ENCODE results near the gene RARA.
"Not testable (repeated sequence)": the region's sequence is repeated elsewhere in the genome, so short reads cannot be mapped to it uniquely, and the experiment has no call there.

RARA gene

DNA sequence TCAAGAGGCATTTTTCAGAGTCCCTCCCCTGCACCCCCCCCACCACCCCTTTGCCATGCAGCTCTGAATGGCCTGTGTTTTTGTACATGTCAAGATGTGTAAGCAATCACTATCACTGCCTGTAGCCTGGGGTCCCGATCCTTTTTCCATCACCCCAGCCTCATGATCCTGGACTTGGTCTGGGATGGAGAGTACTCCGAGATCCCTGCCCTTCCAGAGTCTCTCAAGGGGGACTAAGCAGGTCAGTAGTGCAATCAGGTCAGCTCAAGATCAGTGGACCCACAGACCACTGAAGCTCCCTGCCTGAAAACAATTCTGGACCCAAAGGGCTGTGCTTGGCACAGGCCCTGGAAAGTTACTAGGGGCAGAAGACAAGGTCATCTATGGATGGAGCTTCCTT lies 63.1 kb downstream of the RARA start:
- no peaks in the 10 kb centered on the region for H3K27me3 ChIP-seq (ENCODE audit: insufficient read depth, low read depth, severe bottlenecking)
- peaks cover 20% of the 10 kb centered on the region for H3K9me3 ChIP-seq (ENCODE audit: severe bottlenecking)
- TF ChIP-seq, protein P1, sequence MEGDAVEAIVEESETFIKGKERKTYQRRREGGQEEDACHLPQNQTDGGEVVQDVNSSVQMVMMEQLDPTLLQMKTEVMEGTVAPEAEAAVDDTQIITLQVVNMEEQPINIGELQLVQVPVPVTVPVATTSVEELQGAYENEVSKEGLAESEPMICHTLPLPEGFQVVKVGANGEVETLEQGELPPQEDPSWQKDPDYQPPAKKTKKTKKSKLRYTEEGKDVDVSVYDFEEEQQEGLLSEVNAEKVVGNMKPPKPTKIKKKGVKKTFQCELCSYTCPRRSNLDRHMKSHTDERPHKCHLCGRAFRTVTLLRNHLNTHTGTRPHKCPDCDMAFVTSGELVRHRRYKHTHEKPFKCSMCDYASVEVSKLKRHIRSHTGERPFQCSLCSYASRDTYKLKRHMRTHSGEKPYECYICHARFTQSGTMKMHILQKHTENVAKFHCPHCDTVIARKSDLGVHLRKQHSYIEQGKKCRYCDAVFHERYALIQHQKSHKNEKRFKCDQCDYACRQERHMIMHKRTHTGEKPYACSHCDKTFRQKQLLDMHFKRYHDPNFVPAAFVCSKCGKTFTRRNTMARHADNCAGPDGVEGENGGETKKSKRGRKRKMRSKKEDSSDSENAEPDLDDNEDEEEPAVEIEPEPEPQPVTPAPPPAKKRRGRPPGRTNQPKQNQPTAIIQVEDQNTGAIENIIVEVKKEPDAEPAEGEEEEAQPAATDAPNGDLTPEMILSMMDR (IDR thresholded peaks at IDR 0.05; ENCODE audit: low read depth, low read length): no peak
- H3K4me3 ChIP-seq (ENCODE audit: low read depth, low read length): no peak overlapping the region
- peak; percentile 4 for DNase-seq
- H3K36me3 ChIP-seq: no peaks in the 10 kb centered on the region
- H3K27ac ChIP-seq: no peak overlapping the region

DNA sequence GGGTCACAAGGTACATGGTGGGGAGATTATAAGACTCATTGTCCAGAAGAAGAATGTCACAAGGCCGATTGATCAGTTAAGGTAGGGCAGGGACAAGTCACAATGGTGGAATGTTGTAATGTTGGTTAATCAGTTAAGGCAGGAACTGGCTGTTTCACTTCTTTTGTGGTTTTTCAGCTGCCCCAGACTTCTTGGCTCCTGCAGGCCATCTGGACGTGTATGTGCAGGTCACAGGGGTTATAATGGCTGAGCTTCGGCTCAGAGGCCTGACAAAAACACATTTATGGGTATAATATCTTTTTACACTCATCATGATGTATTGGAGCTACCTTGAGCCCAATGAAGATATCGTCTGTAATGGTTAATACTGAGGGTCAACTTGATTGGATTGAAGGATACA lies 63.7 kb downstream of the RARA start:
- H3K27ac ChIP-seq; DNase-seq; H3K4me3 ChIP-seq (ENCODE audit: low read depth, low read length); H3K36me3 ChIP-seq; H3K27me3 ChIP-seq (ENCODE audit: insufficient read depth, low read depth, severe bottlenecking): not testable (repeated sequence)
- H3K9me3 ChIP-seq (ENCODE audit: severe bottlenecking): peaks cover 20% of the 10 kb centered on the region

DNA sequence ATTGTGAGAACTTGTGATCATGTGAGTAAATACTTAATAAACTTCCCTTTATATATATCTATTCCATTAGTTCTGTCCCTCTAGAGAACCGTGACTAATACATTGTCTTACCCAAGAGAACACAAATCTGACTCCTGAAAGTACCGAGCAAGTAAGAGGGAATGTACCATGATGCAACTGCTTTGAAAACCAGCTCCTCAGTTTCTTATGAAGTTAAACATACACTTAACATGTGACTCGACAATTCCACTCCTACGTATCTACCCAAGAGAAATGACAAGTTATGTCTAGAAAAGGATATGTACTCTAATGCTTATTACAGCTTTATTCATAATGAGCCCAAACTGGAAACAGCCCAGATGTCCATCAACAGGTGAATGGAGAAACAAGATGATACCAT lies 64.3 kb downstream of the RARA start:
- TF ChIP-seq, protein P1 (IDR thresholded peaks at IDR 0.05; ENCODE audit: low read depth, low read length): no peak
- H3K4me3 ChIP-seq (ENCODE audit: low read depth, low read length): no peak overlapping the region
- no peak overlapping the region for H3K27ac ChIP-seq
- no peak for DNase-seq
- H3K9me3 ChIP-seq (ENCODE audit: severe bottlenecking): peaks cover 20% of the 10 kb centered on the region
- H3K36me3 ChIP-seq: no peaks in the 10 kb centered on the region
- no peaks in the 10 kb centered on the region for H3K27me3 ChIP-seq (ENCODE audit: insufficient read depth, low read depth, severe bottlenecking)

DNA sequence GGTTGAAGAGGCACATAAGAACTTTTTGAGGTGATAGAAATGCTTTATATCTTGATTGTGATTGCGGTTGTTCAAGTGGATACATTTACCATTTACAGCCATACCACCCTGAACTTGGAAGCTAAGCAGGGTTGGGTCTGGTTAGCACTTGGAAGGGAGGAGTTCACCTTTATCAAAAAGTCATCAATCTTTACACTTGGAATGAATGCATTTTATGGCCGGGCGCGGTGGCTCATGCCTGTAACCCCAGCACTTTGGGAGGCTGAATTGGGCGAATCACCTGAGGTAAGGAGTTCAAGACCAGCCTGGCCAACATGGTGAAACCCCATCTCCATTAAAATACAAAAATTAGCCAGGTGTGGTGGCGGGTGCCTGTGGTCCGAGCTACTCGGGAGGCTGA lies 65.0 kb downstream of the RARA start:
- H3K9me3 ChIP-seq (ENCODE audit: severe bottlenecking): peaks cover 20% of the 10 kb centered on the region
- no peaks in the 10 kb centered on the region for H3K27me3 ChIP-seq (ENCODE audit: insufficient read depth, low read depth, severe bottlenecking)
- H3K36me3 ChIP-seq: no peaks in the 10 kb centered on the region
- no peak overlapping the region for H3K4me3 ChIP-seq (ENCODE audit: low read depth, low read length)
- peak; percentile 6 for DNase-seq
- H3K27ac ChIP-seq: no peak overlapping the region
- TF ChIP-seq, protein P1 (IDR thresholded peaks at IDR 0.05; ENCODE audit: low read depth, low read length): no peak

DNA sequence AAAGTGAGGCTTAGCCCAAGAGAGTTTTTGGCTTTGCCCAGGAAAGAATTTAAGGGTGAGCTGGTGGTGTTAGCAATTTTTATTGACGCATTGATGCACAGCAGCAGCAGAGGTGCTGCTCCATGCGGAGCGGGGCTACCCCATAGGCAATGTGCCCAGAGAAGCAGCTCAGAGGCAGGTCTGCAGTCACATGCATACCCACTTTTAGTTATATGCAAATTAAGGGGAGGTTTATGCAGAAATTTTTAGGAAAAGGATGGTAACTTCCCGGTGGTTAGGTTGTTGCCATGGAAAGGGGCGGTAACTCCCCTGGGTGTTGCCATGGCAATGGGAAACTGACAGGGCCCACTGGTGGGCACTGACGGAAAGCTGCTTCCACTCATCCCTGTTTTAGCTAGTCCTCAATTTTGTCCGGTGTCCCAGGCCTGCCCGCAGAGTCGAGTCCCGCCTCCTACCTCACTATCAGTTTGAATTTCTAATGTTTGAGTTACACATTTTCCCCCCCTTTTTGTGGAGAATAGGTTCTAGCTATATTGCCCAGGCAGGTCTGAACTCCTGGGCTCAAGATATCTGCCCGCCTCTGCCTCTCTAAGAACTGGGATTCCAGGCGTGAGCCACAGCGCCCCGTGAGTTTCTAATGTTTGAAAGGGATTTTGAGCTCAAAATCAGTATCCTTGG lies 66.0 kb downstream of the RARA start:
- H3K27me3 ChIP-seq (ENCODE audit: insufficient read depth, low read depth, severe bottlenecking): no peaks in the 10 kb centered on the region
- no peak overlapping the region for H3K27ac ChIP-seq
- DNase-seq: peak; percentile 8
- H3K36me3 ChIP-seq: no peaks in the 10 kb centered on the region
- peaks cover 20% of the 10 kb centered on the region for H3K9me3 ChIP-seq (ENCODE audit: severe bottlenecking)
- no peak overlapping the region for H3K4me3 ChIP-seq (ENCODE audit: low read depth, low read length)
- TF ChIP-seq, protein P1 (IDR thresholded peaks at IDR 0.05; ENCODE audit: low read depth, low read length): no peak

DNA sequence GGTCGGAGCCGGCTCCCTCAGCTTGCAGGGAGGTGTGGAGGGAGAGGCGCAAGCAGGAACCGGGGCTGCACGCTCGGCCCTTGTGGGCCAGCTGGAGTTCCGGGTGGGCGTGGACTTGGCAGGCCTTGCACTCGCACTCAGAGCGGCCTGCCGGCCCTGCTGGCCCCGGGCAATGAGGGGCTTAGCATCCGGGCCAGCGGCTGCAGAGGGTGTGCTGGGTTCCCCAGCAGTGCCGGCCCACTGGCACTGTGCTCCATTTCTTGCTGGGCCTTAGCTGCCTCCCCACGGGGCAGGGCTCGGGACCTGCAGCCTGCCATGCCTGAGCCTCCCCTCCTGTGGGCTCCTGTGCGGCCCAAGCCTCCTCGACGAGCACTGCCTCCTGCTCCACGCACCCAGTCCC lies 66.8 kb downstream of the RARA start:
- peaks cover 17% of the 10 kb centered on the region for H3K9me3 ChIP-seq (ENCODE audit: severe bottlenecking)
- not testable (repeated sequence) for H3K27me3 ChIP-seq (ENCODE audit: insufficient read depth, low read depth, severe bottlenecking); H3K36me3 ChIP-seq; H3K27ac ChIP-seq; H3K4me3 ChIP-seq (ENCODE audit: low read depth, low read length)
- DNase-seq: peak; percentile 4

DNA sequence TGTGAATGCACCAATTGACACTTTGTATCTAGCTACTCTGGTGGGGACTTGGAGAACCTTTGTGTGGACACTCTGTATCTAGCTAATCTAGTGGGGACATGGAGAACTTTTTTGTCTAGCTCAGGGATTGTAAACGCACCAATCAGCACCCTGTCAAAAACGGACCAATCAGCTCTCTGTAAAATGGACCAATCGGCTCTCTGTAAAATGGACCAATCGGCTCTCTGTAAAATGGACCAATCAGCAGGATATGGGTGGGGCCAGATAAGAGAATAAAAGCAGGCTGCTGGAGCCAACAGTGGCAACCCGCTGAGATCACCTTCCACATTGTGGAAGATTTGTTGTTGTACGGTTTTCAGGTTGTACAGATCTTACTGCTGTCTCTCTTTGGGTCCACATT lies 67.6 kb downstream of the RARA start:
- DNase-seq: peak; percentile 9
- not testable (repeated sequence) for H3K27me3 ChIP-seq (ENCODE audit: insufficient read depth, low read depth, severe bottlenecking); H3K4me3 ChIP-seq (ENCODE audit: low read depth, low read length); H3K36me3 ChIP-seq; H3K27ac ChIP-seq
- H3K9me3 ChIP-seq (ENCODE audit: severe bottlenecking): peaks cover 15% of the 10 kb centered on the region
